Stimulated activated CD8-positive, alpha-beta memory T cell treated with anti-CD3 and anti-CD28 coated beads, Interleukin-12 subunit alpha, Interleukin-12 subunit beta, amount 100 ng/mL, for 1 hour (primary cell): ENCODE data around the gene TSPO.
A peak's percentile ranks its signal among the peaks of the same experiment; 100 is the strongest.

ENCODE experiments used
- DNase-seq: peaks from one replicate; pipeline ENCODE4 v3.0.0-alpha.2; 2020; ENCODE audit warnings: low read depth

TSPO gene

GRCh38 chr22:43202326-43202725 lies 51.0 kb downstream of the TSPO start:
- no peak for DNase-seq

- no peak for DNase-seq
Observed at GRCh38 chr22:43202756-43203410, 51.5 kb downstream of the TSPO start.

- no peak for DNase-seq
Observed at GRCh38 chr22:43203471-43203981, 52.2 kb downstream of the TSPO start.

GRCh38 chr22:43205261-43205691 lies 53.9 kb downstream of the TSPO start:
- peak; percentile 2 for DNase-seq

- peak; percentile 18 for DNase-seq
Observed at GRCh38 chr22:43205748-43206508, 54.6 kb downstream of the TSPO start.

- DNase-seq, result no peak
Observed at GRCh38 chr22:43206509-43207161, 55.3 kb downstream of the TSPO start.

- DNase-seq, result no peak
Observed at GRCh38 chr22:43207386-43207785, 56.0 kb downstream of the TSPO start.

GRCh38 chr22:43207849-43208702 lies 56.7 kb downstream of the TSPO start:
- DNase-seq, result no peak

GRCh38 chr22:43208703-43209522 lies 57.6 kb downstream of the TSPO start:
- no peak for DNase-seq

- no peak for DNase-seq
Observed at GRCh38 chr22:43209523-43209890, 58.1 kb downstream of the TSPO start.

- DNase-seq, result no peak
Observed at GRCh38 chr22:43209971-43210370, 58.6 kb downstream of the TSPO start.

GRCh38 chr22:43210631-43211515 lies 59.5 kb downstream of the TSPO start:
- DNase-seq, result no peak

- DNase-seq, result no peak
Observed at GRCh38 chr22:43211941-43212433, 60.6 kb downstream of the TSPO start.

GRCh38 chr22:43212434-43212952 lies 61.1 kb downstream of the TSPO start:
- DNase-seq, result no peak
